GM18909 (cell line): ENCODE data around the gene SNAI1.

Experiments
- ATAC-seq: cut with Tn5 transposase; IDR thresholded peaks from one replicate; pipeline ENCODE4 v1.9.1; 2021; ENCODE audit warnings: mild to moderate bottlenecking; ENCODE audit not compliant: unreplicated experiment, poor library complexity

Gene SNAI1

DNA sequence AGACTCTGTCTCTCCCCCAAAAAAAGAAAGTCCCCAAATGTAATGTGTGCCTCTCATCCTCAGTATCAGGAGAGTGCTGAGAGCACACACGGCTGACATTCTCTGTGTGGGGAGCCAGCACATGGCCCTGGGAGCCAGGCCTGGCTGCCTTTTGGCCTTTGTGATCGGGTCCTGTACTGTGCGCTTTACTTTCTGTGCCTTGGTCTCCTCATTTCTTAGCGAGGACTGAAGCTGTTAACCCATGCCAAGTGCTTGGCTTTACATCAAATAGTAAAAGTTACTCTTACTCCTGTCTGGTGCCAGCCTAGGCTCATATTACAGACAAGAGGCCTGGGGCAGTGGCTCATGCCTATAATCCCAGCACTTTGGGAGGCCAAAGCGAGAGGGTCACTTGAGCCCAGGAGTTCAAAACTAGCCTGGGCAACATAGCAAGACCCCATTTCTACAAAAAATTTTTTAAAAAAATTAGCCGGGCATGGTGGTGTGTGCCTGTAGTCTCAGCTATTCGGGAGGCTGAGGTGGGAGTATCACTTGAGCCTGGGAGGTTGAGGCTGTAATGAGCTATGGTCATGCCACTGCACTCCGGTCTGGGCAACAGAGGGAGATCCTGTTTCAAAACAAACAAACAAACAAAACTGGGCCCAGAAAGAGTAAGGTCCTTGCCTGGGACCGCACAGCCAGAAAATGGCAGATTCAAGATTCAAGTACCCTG, 50.3 kb downstream of the SNAI1 start:
- ATAC-seq = no peak

DNA sequence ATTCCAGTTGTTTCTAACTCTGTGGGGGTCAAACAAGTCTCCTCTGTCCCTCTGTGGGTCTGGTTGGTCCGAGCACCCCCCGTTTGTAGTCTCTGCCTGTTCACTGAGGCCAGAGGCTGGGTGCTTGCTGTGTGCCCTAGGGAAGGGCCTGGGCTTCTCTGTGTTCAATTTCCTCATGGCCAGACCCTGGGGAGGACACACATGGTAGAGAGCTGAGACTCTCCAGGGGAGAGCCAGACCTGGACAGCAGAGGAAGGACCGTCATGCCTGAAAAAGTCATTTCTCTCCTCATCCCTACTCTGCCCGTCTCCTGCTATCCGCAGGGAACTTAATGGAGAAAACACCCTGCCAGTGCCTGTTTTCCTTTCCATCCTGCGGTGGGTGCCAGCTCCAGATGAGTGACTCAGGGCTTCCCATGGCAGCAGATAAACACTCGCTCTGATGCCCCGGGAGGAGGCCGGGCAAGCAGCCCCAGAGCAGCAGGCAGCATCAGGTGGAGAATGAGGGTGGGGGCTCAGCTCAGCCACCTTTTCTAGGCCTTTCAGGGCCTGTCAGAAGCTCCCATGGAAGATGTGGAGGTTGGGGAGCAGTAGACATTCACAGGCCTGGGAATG, 51.9 kb downstream of the SNAI1 start:
- no peak for ATAC-seq

DNA sequence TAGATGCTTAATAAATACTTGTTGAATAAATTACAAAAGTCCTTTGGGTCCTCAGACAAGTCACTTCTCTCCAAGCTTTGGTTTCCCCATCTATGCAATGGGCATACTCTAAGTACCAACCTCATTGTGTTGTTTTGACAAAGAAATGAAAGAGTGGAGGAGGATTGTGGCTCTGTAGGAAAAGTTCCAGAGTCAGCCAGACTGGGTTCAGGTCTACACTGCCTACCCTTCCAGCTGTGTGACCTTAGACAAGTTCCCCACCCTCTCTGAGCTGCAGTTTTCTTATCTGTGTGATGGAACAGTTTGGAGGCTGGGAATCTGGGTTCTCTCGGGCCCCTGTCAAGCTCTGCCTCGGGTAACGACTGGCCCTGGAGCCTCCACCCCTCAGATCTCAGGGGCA, 53.9 kb downstream of the SNAI1 start:
- no peak for ATAC-seq

DNA sequence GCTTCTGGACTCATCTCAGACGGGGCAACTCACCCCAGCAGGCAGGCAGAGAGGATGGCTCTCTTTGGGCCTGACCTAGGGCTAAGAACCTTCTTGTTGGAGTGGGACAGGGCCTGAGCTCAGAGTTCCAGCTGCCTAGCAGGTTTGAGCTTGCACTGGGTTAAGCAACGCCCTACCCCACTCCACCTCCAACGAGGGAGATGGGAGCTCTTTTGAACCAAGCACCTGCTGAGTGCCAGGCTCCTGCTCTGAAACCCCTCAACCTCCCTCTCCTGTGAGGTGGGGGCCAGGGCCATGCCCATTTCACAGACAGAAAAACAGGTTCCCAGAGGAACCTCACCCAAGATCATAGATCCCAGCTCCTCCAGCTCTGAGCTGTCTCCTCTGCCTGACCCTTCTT, 54.3 kb downstream of the SNAI1 start:
- no peak for ATAC-seq

DNA sequence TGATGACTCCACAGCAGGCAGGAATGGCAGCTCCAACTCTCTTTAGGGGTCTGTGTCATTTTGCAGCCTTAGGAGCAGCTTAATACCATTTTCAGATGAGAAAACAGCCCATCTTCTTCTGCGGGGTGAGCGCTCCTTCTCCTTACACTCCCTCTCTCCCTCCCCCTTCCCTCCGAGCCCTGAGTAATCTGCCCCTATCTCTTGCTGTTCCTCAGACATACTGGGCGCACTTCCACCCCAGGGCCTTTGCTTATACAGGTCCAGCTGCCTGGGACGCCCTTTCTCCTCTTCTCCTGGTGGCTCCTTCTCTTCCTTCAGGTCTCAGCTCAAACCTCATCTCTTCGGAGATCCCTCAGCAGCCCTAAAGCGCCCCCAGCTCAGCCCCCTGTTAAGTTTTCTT, 54.8 kb downstream of the SNAI1 start:
- no peak for ATAC-seq

DNA sequence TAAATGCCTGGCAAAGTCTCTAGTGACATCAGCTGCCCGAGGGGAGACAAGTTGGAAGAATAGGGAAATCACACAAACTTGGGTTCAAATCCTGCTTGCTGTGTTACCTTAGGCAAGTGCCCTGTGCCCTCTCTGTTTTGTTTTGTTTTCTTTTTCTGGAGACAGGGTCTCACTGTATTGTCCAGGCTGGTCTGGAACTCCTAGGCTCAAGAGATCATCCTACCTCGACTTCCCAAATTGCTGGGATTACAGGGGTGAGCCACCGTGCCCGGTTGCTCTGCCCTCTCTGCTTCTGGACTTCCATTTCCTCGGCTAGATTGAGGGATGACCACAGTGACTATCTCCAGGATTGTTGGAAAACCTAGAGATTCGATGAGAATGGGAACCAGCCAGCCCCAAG, 55.4 kb downstream of the SNAI1 start:
- ATAC-seq = no peak
